OCI-LY1 (cell line): ENCODE results near the gene RALGPS1.

ENCODE experiments used
- EZH2 ChIP-seq: fragments of 200-600 bp; sonication (generic), shearing (Covaris generic); IDR thresholded peaks from 2 replicates; pipeline ENCODE4 v1.8.0; 2017; ENCODE audit warnings: borderline replicate concordance, mixed run types, mild to moderate bottlenecking, antibody characterized with exemption, low read length, moderate library complexity, mixed read lengths
- TF ChIP-seq, protein P1 (sequence below): fragments of 200-600 bp; sonication (generic), shearing (Covaris generic); IDR thresholded peaks from 2 replicates; pipeline ENCODE4 v1.5.1; 2017; ENCODE audit warnings: mild to moderate bottlenecking, antibody characterized with exemption, low read length, moderate library complexity, mixed read lengths

DNA sequence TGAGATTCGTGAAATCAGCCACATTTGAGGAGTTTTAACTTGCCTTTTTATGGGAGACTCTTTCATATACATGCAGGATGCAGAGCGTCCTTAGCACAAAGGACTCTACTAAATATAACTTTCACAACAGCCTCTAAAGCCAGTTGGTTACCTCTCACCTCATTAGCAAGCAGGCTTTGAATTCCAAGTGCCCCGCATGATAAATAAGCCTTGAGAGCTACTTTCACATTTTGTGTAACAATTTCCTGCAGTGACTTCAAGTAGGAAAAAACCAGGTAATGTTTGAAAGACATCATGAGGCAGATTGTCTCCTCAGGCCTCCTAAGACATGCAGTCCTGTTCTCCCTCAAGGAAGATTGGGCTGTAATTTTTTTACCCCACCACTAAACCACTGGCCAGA, 50.5 kb downstream of the RALGPS1 start:
- TF ChIP-seq, protein P1, sequence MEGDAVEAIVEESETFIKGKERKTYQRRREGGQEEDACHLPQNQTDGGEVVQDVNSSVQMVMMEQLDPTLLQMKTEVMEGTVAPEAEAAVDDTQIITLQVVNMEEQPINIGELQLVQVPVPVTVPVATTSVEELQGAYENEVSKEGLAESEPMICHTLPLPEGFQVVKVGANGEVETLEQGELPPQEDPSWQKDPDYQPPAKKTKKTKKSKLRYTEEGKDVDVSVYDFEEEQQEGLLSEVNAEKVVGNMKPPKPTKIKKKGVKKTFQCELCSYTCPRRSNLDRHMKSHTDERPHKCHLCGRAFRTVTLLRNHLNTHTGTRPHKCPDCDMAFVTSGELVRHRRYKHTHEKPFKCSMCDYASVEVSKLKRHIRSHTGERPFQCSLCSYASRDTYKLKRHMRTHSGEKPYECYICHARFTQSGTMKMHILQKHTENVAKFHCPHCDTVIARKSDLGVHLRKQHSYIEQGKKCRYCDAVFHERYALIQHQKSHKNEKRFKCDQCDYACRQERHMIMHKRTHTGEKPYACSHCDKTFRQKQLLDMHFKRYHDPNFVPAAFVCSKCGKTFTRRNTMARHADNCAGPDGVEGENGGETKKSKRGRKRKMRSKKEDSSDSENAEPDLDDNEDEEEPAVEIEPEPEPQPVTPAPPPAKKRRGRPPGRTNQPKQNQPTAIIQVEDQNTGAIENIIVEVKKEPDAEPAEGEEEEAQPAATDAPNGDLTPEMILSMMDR = no peak
- no peak for TF ChIP-seq EZH2
